MM.1S (cell line): ENCODE measurements around the gene SMARCAD1.

ENCODE experiments used
- EZH2 ChIP-seq: fragments of 300-600 bp; sonication (generic); optimal IDR thresholded peaks from 2 replicates; pipeline ENCODE3; 2017; ENCODE audit warnings: low read depth, mild to moderate bottlenecking, antibody characterized with exemption, low read length, mixed read lengths
- TF ChIP-seq, protein P1 (sequence below): fragments of 300-600 bp; sonication (generic); IDR thresholded peaks from 2 replicates; pipeline ENCODE4 v1.5.1; 2016; ENCODE audit warnings: antibody characterized with exemption, low read length, mixed read lengths

GRCh38 chr4:94158883-94159282, 48.8 kb upstream of the SMARCAD1 start:
- TF ChIP-seq, protein P1, sequence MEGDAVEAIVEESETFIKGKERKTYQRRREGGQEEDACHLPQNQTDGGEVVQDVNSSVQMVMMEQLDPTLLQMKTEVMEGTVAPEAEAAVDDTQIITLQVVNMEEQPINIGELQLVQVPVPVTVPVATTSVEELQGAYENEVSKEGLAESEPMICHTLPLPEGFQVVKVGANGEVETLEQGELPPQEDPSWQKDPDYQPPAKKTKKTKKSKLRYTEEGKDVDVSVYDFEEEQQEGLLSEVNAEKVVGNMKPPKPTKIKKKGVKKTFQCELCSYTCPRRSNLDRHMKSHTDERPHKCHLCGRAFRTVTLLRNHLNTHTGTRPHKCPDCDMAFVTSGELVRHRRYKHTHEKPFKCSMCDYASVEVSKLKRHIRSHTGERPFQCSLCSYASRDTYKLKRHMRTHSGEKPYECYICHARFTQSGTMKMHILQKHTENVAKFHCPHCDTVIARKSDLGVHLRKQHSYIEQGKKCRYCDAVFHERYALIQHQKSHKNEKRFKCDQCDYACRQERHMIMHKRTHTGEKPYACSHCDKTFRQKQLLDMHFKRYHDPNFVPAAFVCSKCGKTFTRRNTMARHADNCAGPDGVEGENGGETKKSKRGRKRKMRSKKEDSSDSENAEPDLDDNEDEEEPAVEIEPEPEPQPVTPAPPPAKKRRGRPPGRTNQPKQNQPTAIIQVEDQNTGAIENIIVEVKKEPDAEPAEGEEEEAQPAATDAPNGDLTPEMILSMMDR, result no peak
- TF ChIP-seq EZH2, result no peak
